Neural cell (in vitro differentiated cells): ENCODE data around the gene PAPPA2. TPM values are rescaled to one million over a fixed set of nuclear protein-coding genes. Genes with fewer than 3 reads are reported as not detected.

Experiments
- H2AFZ ChIP-seq: fragments of 200-600, 300-800 bp; sonication (generic), shearing (Covaris generic); 2 replicates; pipeline ENCODE4 v1.6.0; 2014; ENCODE audit warnings: low read depth, mild to moderate bottlenecking, antibody characterized with exemption, low read length, moderate library complexity
- H3F3A ChIP-seq: fragments of 200-600 bp; shearing (Covaris generic); 2 replicates; pipeline ENCODE4 v1.6.1; 2016; ENCODE audit warnings: mild to moderate bottlenecking, moderate library complexity, mixed read lengths, antibody characterized with exemption, low read length; ENCODE audit not compliant: insufficient read depth, poor library complexity, severe bottlenecking
- H3K27ac ChIP-seq: fragments of 200-600, 300-800 bp; sonication (generic), shearing (Covaris generic); 2 replicates; pipeline ENCODE4 v1.5.1; 2014; ENCODE audit warnings: mild to moderate bottlenecking, low read length, moderate library complexity
- H3K27me3 ChIP-seq: fragments of 300-800, 200-600 bp; sonication (generic), shearing (Covaris generic); 2 replicates; pipeline ENCODE4 v1.6.0; 2014; ENCODE audit warnings: mild to moderate bottlenecking, low read depth, low read length, moderate library complexity; ENCODE audit not compliant: insufficient read depth
- H3K36me3 ChIP-seq: fragments of 300-800, 200-600 bp; sonication (generic), shearing (Covaris generic); 2 replicates; pipeline ENCODE4 v1.5.1; 2014; ENCODE audit warnings: mild to moderate bottlenecking, antibody characterized with exemption, low read length, moderate library complexity; ENCODE audit not compliant: insufficient read depth
- H3K4me2 ChIP-seq: fragments of 300-800, 200-600 bp; sonication (generic), shearing (Covaris generic); 2 replicates; pipeline ENCODE4 v1.6.0; 2014; ENCODE audit warnings: mild to moderate bottlenecking, low read length
- H3K4me3 ChIP-seq: fragments of 300-800, 200-600 bp; sonication (generic), shearing (Covaris generic); 2 replicates; pipeline ENCODE4 v1.5.1; 2014; ENCODE audit warnings: mild to moderate bottlenecking, low read length, moderate library complexity
- H3K79me2 ChIP-seq: fragments of 200-600 bp; shearing (Covaris generic); replicated peaks from 2 replicates; pipeline ENCODE4 v1.6.0; 2014; ENCODE audit warnings: mild to moderate bottlenecking, low read length, moderate library complexity; ENCODE audit not compliant: insufficient read depth
- H3K9ac ChIP-seq: fragments of 300-800, 200-600 bp; sonication (generic), shearing (Covaris generic); 2 replicates; pipeline ENCODE4 v1.6.1; 2016; ENCODE audit warnings: mild to moderate bottlenecking, low read length, mixed read lengths
- H3K9me2 ChIP-seq: fragments of 200-600 bp; shearing (Covaris generic); 2 replicates; pipeline ENCODE4 v1.6.1; 2016; ENCODE audit warnings: mild to moderate bottlenecking, low read length, mixed read lengths; ENCODE audit not compliant: insufficient read depth
- H3K9me3 ChIP-seq: fragments of 200-600, 300-800 bp; sonication (generic), shearing (Covaris generic); 2 replicates; pipeline ENCODE4 v1.6.1; 2016; ENCODE audit warnings: mild to moderate bottlenecking, mixed run types, low read length, moderate library complexity, mixed read lengths
- H4K20me1 ChIP-seq: fragments of 200-600 bp; shearing (Covaris generic); 2 replicates; pipeline ENCODE4 v1.6.1; 2016; ENCODE audit warnings: mild to moderate bottlenecking, mixed run types; ENCODE audit not compliant: insufficient read depth
- CTCF ChIP-seq: fragments of 450-650 bp; IDR thresholded peaks from 2 replicates; pipeline ENCODE4 v1.5.1; 2014; ENCODE audit warnings: antibody characterized with exemption, mild to moderate bottlenecking, moderate library complexity; ENCODE audit not compliant: poor library complexity, severe bottlenecking
- EP300 ChIP-seq: fragments of 450-650 bp; conservative IDR thresholded peaks from 2 replicates; pipeline ENCODE4 v1.6.1; 2014; ENCODE audit warnings: antibody characterized with exemption, mild to moderate bottlenecking, moderate library complexity; ENCODE audit not compliant: poor library complexity, severe bottlenecking
- EZH2 ChIP-seq: fragments of 200-600, 300-800 bp; shearing (Covaris generic), sonication (generic); IDR thresholded peaks from 2 replicates; pipeline ENCODE4 v1.6.1; 2014; ENCODE audit warnings: antibody characterized with exemption, low read length, borderline replicate concordance, mild to moderate bottlenecking; ENCODE audit not compliant: insufficient read depth, poor library complexity, severe bottlenecking
- MXI1 ChIP-seq: fragments of 450-650 bp; conservative IDR thresholded peaks from 2 replicates; pipeline ENCODE4 v1.6.1; 2014; ENCODE audit warnings: antibody characterized with exemption, mild to moderate bottlenecking; ENCODE audit not compliant: poor library complexity, severe bottlenecking
- POLR2AphosphoS5 ChIP-seq: IDR thresholded peaks from 2 replicates; pipeline ENCODE4 v1.6.1; 2012
- RAD21 ChIP-seq: fragments of 450-650 bp; conservative IDR thresholded peaks from 2 replicates; pipeline ENCODE4 v1.6.1; 2014; ENCODE audit warnings: antibody characterized with exemption, mild to moderate bottlenecking, moderate library complexity
- REST ChIP-seq: IDR thresholded peaks from 2 replicates; pipeline ENCODE4 v1.6.1; 2012; ENCODE audit warnings: borderline replicate concordance
- SMC3 ChIP-seq: fragments of 450-650 bp; conservative IDR thresholded peaks from 2 replicates; pipeline ENCODE4 v1.6.1; 2014; ENCODE audit warnings: antibody characterized with exemption, mild to moderate bottlenecking, moderate library complexity; ENCODE audit not compliant: poor library complexity
- TAF1 ChIP-seq: IDR thresholded peaks from 2 replicates; pipeline ENCODE4 v1.6.1; 2012; ENCODE audit warnings: low read depth
- polyA plus RNA-seq: library from polyadenylated mRNA; depleted of rRNA; stranded (reverse); fragments of >200 nt; gene quantifications from 2 replicates; pipeline ENCODE4 v1.2.3, GENCODE V29; 2014

PAPPA2 gene
- polyA plus RNA-seq, 1 donor from 2014 or later = 0.59 TPM

DNA sequence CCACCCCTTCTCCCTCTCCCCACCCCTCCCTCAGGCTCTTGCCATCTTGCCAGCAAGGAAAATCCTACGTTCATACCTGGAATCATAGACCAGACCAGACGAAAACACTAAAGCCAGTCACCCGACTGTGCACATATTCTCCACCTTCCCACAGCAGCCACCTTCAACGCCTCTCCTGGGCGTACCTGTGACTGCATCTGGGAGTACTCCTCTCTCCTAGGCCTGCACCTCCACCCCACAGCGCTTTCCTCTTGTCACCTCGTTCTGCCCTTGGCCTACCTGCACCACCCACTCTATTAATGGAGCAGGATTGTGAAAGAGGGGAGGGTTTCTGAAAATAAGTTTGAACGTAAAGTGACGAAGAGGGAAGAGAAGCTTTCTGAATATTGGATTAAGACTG is 17.8 kb downstream of the PAPPA2 start:
- H3K27ac ChIP-seq = no peak overlapping the region
- H3K36me3 ChIP-seq = no peaks in the 10 kb centered on the region
- no peak overlapping the region for H2AFZ ChIP-seq
- H3K4me2 ChIP-seq = no peak overlapping the region
- H4K20me1 ChIP-seq = no peaks in the 10 kb centered on the region
- H3K4me3 ChIP-seq = no peak overlapping the region
- H3K9ac ChIP-seq = no peak overlapping the region
- H3K79me2 ChIP-seq = no peaks in the 10 kb centered on the region
- H3K9me3 ChIP-seq = no peaks in the 10 kb centered on the region
- no peaks in the 10 kb centered on the region for H3F3A ChIP-seq
- H3K9me2 ChIP-seq = no peaks in the 10 kb centered on the region
- H3K27me3 ChIP-seq = no peaks in the 10 kb centered on the region
- TF ChIP-seq POLR2AphosphoS5 (no peak), EP300 (no peak), RAD21 (no peak), CTCF (no peak), TAF1 (no peak), REST (no peak), SMC3 (no peak), EZH2 (no peak), MXI1 (no peak)

DNA sequence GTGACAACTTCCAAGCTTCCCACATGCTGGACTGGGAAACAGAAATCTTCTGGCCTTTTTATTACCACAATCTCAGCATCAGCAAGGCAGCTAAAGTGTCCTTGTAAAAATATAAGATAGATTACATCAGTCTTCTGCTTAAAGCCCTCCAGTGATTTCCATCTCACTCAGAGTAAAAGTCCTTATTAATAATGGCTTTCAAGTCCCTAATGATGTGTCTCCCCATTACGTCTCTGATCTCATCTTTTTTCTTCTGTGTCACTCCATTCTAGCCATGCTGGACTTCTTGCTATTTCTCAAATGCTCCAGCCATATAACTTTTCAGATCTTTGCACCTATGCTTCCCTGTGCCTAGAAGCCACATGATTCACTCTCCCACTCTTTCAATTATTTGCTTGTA is 22.1 kb downstream of the PAPPA2 start:
- Histone ChIP-seq H3K27ac (no peak overlapping the region), H2AFZ (no peak overlapping the region), H3K4me3 (no peak overlapping the region), H3K9me2 (no peaks in the 10 kb centered on the region), H3K9ac (no peak overlapping the region), H3F3A (no peaks in the 10 kb centered on the region), H3K79me2 (no peaks in the 10 kb centered on the region), H3K4me2 (no peak overlapping the region), H3K27me3 (no peaks in the 10 kb centered on the region), H4K20me1 (no peaks in the 10 kb centered on the region), H3K36me3 (no peaks in the 10 kb centered on the region), H3K9me3 (no peaks in the 10 kb centered on the region)
- TF ChIP-seq EZH2 = no peak
- TF ChIP-seq CTCF = no peak
- no peak for TF ChIP-seq POLR2AphosphoS5
- no peak for TF ChIP-seq TAF1
- TF ChIP-seq SMC3 = no peak
- no peak for TF ChIP-seq MXI1
- no peak for TF ChIP-seq REST
- TF ChIP-seq EP300 = no peak
- no peak for TF ChIP-seq RAD21
